ENCODE measurements around the gene STK11IP. TPM values are rescaled to one million over a fixed set of nuclear protein-coding genes. Genes with fewer than 3 reads are reported as not detected.

STK11IP gene
- total and polyA plus RNA-seq, 2 of the 13 experiments (the other 11 are each of a cell fraction or from before 2014, with no cell fraction given): 12.8 to 24.0 TPM

GRCh38 chr2:219552382-219553167 lies 45.1 kb upstream of the STK11IP start (continued):
- TF ChIP-seq SNAPC4 (CRISPR knock-in tag; IDR thresholded peaks at IDR 0.05) (peak; percentile 81; the same call in 1 of the 2 replicates), CBFB (CRISPR knock-in tag; IDR thresholded peaks at IDR 0.05) (peak; percentile 68), KMT2A (CRISPR knock-in tag; IDR thresholded peaks at IDR 0.05) (no peak), RBM22 (optimal IDR thresholded peaks at IDR 0.05; ENCODE audit: low read length) (no peak), SNAPC5 (CRISPR knock-in tag; IDR thresholded peaks at IDR 0.05; ENCODE audit: borderline replicate concordance) (no peak), MLX (CRISPR knock-in tag; IDR thresholded peaks at IDR 0.05) (0 out of 2 replicates have a peak, but pooled peaks have one; percentile 25), ZBTB1 (CRISPR knock-in tag; IDR thresholded peaks at IDR 0.05; ENCODE audit: borderline replicate concordance) (no peak), PLRG1 (conservative IDR thresholded peaks at IDR 0.05) (no peak), ZBTB39 (CRISPR knock-in tag; IDR thresholded peaks at IDR 0.05) (peak; percentile 86; the same call in 1 of the 2 replicates), TEAD2 (CRISPR knock-in tag; IDR thresholded peaks at IDR 0.05) (no peak), AKAP8 (CRISPR knock-in tag; IDR thresholded peaks at IDR 0.05) (peak; percentile 98), ZNF704 (CRISPR knock-in tag; IDR thresholded peaks at IDR 0.05; ENCODE audit: borderline replicate concordance) (peak; percentile 40; the same call in 1 of the 2 replicates), AGO1 (IDR thresholded peaks at IDR 0.05; ENCODE audit: low read depth, low read length, poor library complexity, severe bottlenecking) (peak; percentile 99), MBD4 (IDR thresholded peaks at IDR 0.05; ENCODE audit: borderline replicate concordance, low read length) (no peak), KLF15 (CRISPR knock-in tag; IDR thresholded peaks at IDR 0.05; ENCODE audit: borderline replicate concordance) (peak; percentile 26; the same call in 1 of the 2 replicates), TEAD3 (CRISPR knock-in tag; optimal IDR thresholded peaks at IDR 0.05; ENCODE audit: borderline replicate concordance) (peak; percentile 8), ZNF761 (CRISPR knock-in tag; conservative IDR thresholded peaks at IDR 0.05) (no peak), ZNF549 (CRISPR knock-in tag; IDR thresholded peaks at IDR 0.05) (no peak), ZNF232 (CRISPR knock-in tag; IDR thresholded peaks at IDR 0.05; ENCODE audit: borderline replicate concordance) (0 out of 2 replicates have a peak, but pooled peaks have one; percentile 30), MED1 (CRISPR knock-in tag; IDR thresholded peaks at IDR 0.05) (peak; percentile 64), ZNF251 (CRISPR knock-in tag; IDR thresholded peaks at IDR 0.05) (no peak)

Measured in HepG2 (cell line).